Measurements from ENCODE around the gene PRKAB2.
A peak's percentile ranks its signal among the peaks of the same experiment; 100 is the strongest.

PRKAB2 gene

DNA sequence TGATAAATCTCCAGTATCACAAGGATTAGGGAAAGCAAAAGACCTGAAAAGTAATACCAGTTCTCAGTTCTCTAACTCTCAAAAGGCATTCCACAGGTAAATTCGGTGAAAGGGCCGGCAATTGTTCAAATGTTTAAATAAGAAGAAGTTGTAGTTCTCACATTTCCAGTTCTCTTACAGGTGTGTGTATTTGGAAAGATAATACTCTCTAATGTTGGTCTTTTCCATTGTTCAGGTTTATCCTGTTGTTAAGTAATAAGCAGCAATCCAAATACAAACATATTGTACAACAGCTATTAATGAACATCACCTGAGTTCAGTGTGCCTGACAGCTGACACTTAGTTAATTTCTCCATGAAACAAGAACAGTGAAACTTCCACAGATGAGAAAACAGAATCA lies 13.2 kb upstream of the PRKAB2 start:
- DNase-seq (ENCODE audit: low read depth), result no peak
- no peak overlapping the region for H3K4me3 ChIP-seq (ENCODE audit: control insufficient read depth, low read depth, low read length)
- TF ChIP-seq, protein P1, sequence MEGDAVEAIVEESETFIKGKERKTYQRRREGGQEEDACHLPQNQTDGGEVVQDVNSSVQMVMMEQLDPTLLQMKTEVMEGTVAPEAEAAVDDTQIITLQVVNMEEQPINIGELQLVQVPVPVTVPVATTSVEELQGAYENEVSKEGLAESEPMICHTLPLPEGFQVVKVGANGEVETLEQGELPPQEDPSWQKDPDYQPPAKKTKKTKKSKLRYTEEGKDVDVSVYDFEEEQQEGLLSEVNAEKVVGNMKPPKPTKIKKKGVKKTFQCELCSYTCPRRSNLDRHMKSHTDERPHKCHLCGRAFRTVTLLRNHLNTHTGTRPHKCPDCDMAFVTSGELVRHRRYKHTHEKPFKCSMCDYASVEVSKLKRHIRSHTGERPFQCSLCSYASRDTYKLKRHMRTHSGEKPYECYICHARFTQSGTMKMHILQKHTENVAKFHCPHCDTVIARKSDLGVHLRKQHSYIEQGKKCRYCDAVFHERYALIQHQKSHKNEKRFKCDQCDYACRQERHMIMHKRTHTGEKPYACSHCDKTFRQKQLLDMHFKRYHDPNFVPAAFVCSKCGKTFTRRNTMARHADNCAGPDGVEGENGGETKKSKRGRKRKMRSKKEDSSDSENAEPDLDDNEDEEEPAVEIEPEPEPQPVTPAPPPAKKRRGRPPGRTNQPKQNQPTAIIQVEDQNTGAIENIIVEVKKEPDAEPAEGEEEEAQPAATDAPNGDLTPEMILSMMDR (IDR thresholded peaks at IDR 0.05; ENCODE audit: control insufficient read depth, insufficient read depth, low read depth, low read length, missing control alignments), result no peak

DNA sequence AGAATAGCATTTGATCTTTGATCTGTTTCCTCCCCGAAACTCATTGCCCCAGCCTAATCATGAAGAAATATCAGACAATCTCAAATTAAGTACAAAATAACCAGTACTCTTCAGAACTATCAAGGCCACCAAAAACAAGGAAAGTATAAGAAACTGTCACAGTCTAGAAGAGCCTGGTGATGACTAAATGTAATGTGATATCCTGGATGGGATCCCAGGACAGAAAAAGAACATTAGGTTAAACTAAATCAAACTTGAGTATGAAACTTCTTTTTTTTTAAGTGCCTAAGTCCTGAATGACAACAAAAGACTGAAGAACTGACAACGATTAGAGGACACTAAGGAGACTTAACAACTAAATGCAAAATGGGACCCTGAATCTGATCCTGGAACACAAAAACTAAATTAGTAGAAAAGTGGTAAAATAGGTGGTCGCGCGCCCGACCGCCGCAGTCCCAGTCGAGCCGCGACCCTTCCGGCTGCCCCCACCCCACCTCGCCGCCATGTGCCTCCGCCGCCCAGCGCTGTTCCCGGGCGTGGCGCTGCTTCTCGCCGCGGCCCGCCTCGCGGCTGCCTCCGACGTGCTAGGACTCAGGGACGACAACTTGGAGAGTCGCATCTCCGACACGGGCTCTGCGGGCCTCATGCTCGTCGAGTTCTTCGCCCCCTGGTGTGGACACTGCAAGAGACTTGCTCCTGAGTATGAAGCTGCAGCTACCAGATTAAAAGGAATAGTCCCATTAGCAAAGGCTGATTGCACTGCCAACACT lies 5.5 kb upstream of the PRKAB2 start:
- TF ChIP-seq, protein P1 (IDR thresholded peaks at IDR 0.05; ENCODE audit: control insufficient read depth, insufficient read depth, low read depth, low read length, missing control alignments), result no peak
- peak overlapping the region; percentile 12 for H3K4me3 ChIP-seq (ENCODE audit: control insufficient read depth, low read depth, low read length)
- no peak for DNase-seq (ENCODE audit: low read depth)

DNA sequence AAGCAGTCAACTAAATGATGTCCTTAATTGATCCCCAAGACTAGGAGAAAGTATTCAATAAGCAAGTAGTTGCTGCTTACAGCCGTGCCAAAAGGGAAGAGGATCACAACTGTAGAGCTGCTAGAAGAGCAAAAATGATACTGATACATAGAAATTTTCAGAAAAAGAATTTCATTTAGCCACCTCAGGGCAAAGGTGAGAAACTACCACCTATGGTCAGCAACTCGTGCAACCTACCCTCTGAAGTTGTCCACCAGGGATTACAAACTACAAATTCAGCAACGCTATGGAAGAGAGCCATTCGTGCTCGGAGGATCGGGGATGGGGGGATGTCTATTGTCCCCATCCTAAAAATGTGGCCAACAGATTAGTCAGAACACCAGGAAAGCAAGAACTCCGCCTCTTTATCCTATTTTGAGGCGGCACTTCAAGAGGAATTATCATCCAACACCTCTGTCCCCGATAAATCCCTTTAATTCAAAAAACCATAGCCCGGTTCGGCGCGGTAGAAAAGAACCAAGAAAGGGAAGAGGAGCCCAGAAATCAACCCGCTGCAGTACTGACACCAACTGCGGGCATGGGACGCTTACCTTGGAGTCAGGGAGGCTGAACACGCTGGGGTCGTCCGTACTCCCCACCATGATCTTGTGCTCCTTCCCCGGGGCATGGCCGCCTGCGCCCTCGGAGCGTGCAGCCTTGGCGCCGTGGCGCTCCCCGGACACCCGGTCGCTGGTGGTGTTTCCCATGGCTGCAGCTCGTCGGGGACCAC lies 687 bp downstream of the PRKAB2 start:
- no peak for DNase-seq (ENCODE audit: low read depth)
- TF ChIP-seq, protein P1 (IDR thresholded peaks at IDR 0.05; ENCODE audit: control insufficient read depth, insufficient read depth, low read depth, low read length, missing control alignments), result no peak
- peak overlapping the region; percentile 82 for H3K4me3 ChIP-seq (ENCODE audit: control insufficient read depth, low read depth, low read length)

DNA sequence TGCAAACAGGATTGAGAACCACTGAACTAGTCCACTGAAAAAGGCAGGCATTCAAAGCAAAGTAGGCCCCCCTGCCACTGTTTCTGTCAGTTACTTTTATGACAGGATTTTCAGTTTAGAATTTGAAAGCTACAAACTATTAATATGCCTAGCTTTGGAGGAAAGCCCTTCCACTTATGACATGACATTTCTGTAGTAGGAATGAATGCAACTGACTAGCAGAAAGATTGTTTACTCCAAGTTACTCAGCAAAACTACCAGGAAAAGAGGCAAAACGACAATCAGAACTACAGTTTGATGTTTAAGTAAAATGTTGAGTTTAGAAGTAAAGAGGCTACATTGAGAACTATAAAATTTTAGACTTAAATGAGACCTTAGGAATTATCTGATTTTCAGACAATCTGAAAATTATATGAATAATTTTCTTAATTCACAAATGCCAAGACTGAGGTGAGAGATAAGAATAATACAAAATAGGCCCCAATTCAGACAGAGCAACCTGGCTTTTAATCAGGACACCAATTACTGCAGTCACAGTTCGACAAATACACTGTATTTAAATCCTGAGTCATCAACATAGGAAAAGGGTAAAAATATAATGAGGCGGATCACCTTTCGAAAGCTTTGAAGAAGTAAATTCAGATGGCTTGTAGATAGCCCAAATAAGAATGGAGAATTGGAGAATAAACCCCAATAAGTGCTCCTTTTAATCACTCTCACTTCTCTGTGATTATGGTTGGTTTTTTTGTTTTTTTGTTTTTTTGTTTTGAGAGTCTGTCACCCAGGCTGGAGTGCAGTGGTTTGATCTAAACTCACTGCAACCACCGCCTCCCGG lies 2.2 kb downstream of the PRKAB2 start:
- TF ChIP-seq, protein P1 (IDR thresholded peaks at IDR 0.05; ENCODE audit: control insufficient read depth, insufficient read depth, low read depth, low read length, missing control alignments), result no peak
- no peak for DNase-seq (ENCODE audit: low read depth)
- H3K4me3 ChIP-seq (ENCODE audit: control insufficient read depth, low read depth, low read length), result peak overlapping the region; percentile 82

DNA sequence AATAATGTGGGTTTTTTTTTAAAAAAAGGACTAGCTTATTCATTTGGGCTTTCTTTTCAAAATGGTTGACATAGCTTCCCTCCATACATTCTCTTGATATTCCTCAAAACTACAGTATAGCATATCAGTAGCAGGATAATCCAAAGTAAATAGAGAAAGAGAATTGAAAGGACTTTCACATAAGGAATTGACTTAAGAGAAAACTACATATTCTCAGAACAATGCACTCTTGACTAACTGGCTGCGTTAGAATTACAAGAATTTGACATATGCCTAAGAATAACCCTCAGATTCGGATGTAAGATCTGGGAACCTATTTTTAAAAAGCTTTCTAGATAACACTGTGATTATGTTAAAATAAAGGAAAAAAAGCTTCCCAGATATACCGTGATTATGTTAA lies 3.1 kb downstream of the PRKAB2 start:
- DNase-seq (ENCODE audit: low read depth), result no peak
- H3K4me3 ChIP-seq (ENCODE audit: control insufficient read depth, low read depth, low read length), result no peak overlapping the region
- TF ChIP-seq, protein P1 (IDR thresholded peaks at IDR 0.05; ENCODE audit: control insufficient read depth, insufficient read depth, low read depth, low read length, missing control alignments), result no peak

DNA sequence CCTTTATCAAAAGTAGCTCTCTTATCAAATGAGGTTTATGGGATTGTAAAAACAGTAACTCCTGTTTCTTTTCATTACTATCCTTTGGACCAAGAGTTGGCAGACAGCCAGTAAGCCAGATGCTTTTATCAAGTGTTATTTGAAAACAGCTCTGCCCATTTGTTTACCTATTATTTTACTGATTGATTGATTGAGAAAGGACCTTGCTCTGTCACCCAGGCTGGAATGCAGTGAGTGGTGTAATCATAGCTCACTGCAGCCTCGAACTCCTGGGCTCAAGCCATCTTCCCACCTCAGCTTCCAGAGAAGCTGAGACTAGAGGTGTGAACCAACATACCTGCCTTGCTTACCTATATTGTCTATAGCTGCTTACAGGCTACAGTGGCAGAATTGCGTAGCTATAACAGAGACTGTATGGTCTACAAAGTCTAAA lies 3.6 kb downstream of the PRKAB2 start:
- H3K4me3 ChIP-seq (ENCODE audit: control insufficient read depth, low read depth, low read length), result no peak overlapping the region
- TF ChIP-seq, protein P1 (IDR thresholded peaks at IDR 0.05; ENCODE audit: control insufficient read depth, insufficient read depth, low read depth, low read length, missing control alignments), result no peak
- no peak for DNase-seq (ENCODE audit: low read depth)

Data from AG09309 (cell line).